ENCODE data around the gene RAPGEF1. TPM values are rescaled to one million over a fixed set of nuclear protein-coding genes. Genes with fewer than 3 reads are reported as not detected.

Gene RAPGEF1
- total RNA-seq, 1 donor from 2014 or later: 33.3 TPM

GRCh38 chr9:131735238-131736128 is 4.4 kb downstream of the RAPGEF1 start:
- Histone ChIP-seq H4K20me1 (ENCODE audit: low read depth) (peaks cover 44% of the 10 kb centered on the region), H3K27ac (no peak overlapping the region), H3K27me3 (no peaks in the 10 kb centered on the region), H3K79me2 (ENCODE audit: low read depth) (peaks cover 70% of the 10 kb centered on the region), H2AFZ (replicated peaks) (no peak overlapping the region), H3K36me3 (no peaks in the 10 kb centered on the region), H3K4me1 (peaks cover 6% of the 10 kb centered on the region), H3K9ac (no peak overlapping the region), H3F3A (ENCODE audit: low read depth) (no peaks in the 10 kb centered on the region), H3K9me3 (ENCODE audit: low read depth) (no peaks in the 10 kb centered on the region), H3K4me3 (no peak overlapping the region), H3K4me2 (no peak overlapping the region)
- Mint-ChIP-seq H3K27me3 (ENCODE audit: insufficient read depth, low read depth) (peaks cover 9% of the 10 kb centered on the region), H3K36me3 (peaks cover 29% of the 10 kb centered on the region), H3K4me1 (peaks cover 34% of the 10 kb centered on the region), H3K27ac (peak overlapping the region; percentile 48), H3K9me3 (peaks cover 6% of the 10 kb centered on the region), H3K4me3 (no peak overlapping the region)
- no peak for TF ChIP-seq CTCF (IDR thresholded peaks at IDR 0.05)
- no peak for TF ChIP-seq EZH2phosphoT487 (IDR thresholded peaks at IDR 0.05)
- no peak for TF ChIP-seq EZH2 (IDR thresholded peaks at IDR 0.05)
- DNase-seq (ENCODE audit: low spot score): no peak

GRCh38 chr9:131734781-131735180 is 5.1 kb downstream of the RAPGEF1 start:
- Histone ChIP-seq H3K79me2 (ENCODE audit: low read depth) (peaks cover 71% of the 10 kb centered on the region), H3F3A (ENCODE audit: low read depth) (no peaks in the 10 kb centered on the region), H4K20me1 (ENCODE audit: low read depth) (peaks cover 48% of the 10 kb centered on the region), H3K27ac (no peak overlapping the region), H3K4me1 (peaks cover 6% of the 10 kb centered on the region), H3K36me3 (no peaks in the 10 kb centered on the region), H3K9me3 (ENCODE audit: low read depth) (no peaks in the 10 kb centered on the region), H3K4me2 (no peak overlapping the region), H3K9ac (no peak overlapping the region), H3K4me3 (no peak overlapping the region), H2AFZ (replicated peaks) (no peak overlapping the region), H3K27me3 (no peaks in the 10 kb centered on the region)
- Mint-ChIP-seq H3K36me3 (peaks cover 29% of the 10 kb centered on the region), H3K4me1 (peaks cover 34% of the 10 kb centered on the region), H3K4me3 (peak overlapping the region; percentile 31), H3K9me3 (peaks cover 3% of the 10 kb centered on the region), H3K27me3 (ENCODE audit: insufficient read depth, low read depth) (peaks cover 5% of the 10 kb centered on the region), H3K27ac (no peak overlapping the region)
- DNase-seq (ENCODE audit: low spot score): no peak
- no peak for TF ChIP-seq CTCF (IDR thresholded peaks at IDR 0.05)
- no peak for TF ChIP-seq EZH2 (IDR thresholded peaks at IDR 0.05)
- TF ChIP-seq EZH2phosphoT487 (IDR thresholded peaks at IDR 0.05): no peak

GRCh38 chr9:131734165-131734610 is 5.7 kb downstream of the RAPGEF1 start:
- Mint-ChIP-seq H3K9me3 (peaks cover 3% of the 10 kb centered on the region), H3K27ac (no peak overlapping the region), H3K36me3 (peaks cover 29% of the 10 kb centered on the region), H3K4me1 (peaks cover 37% of the 10 kb centered on the region), H3K4me3 (no peak overlapping the region), H3K27me3 (ENCODE audit: insufficient read depth, low read depth) (peaks cover 5% of the 10 kb centered on the region)
- H3F3A ChIP-seq (ENCODE audit: low read depth): no peaks in the 10 kb centered on the region
- no peak for DNase-seq (ENCODE audit: low spot score)
- no peak overlapping the region for H3K27ac ChIP-seq
- peaks cover 73% of the 10 kb centered on the region for H3K79me2 ChIP-seq (ENCODE audit: low read depth)
- no peaks in the 10 kb centered on the region for H3K27me3 ChIP-seq
- H3K4me2 ChIP-seq: no peak overlapping the region
- no peaks in the 10 kb centered on the region for H3K9me3 ChIP-seq (ENCODE audit: low read depth)
- H3K9ac ChIP-seq: no peak overlapping the region
- H4K20me1 ChIP-seq (ENCODE audit: low read depth): peaks cover 53% of the 10 kb centered on the region
- no peaks in the 10 kb centered on the region for H3K36me3 ChIP-seq
- no peak overlapping the region for H3K4me3 ChIP-seq
- no peak overlapping the region for H2AFZ ChIP-seq (replicated peaks)
- no peak for TF ChIP-seq EZH2phosphoT487 (IDR thresholded peaks at IDR 0.05)
- no peak for TF ChIP-seq CTCF (IDR thresholded peaks at IDR 0.05)
- no peak for TF ChIP-seq EZH2 (IDR thresholded peaks at IDR 0.05)
- H3K4me1 ChIP-seq: peaks cover 6% of the 10 kb centered on the region
